Hypothalamus (tissue), 51 donors: ENCODE measurements around the gene MED22.
"Not testable (repeated sequence)": the region's sequence is repeated elsewhere in the genome, so short reads cannot be mapped to it uniquely, and the experiment has no call there.

ENCODE experiments used
- DNase-seq, 51 donors: peaks; one replicate each; lab custom pipeline; 2025; lab: John Stamatoyannopoulos, UW

Gene MED22

GRCh38 chr9:133309608-133310007, 38.3 kb downstream of the MED22 start:
- DNase-seq: no peak

- no peak for DNase-seq
Observed at GRCh38 chr9:133307301-133307700, 40.6 kb downstream of the MED22 start.

GRCh38 chr9:133306242-133307204, 41.4 kb downstream of the MED22 start:
- no peak for DNase-seq

GRCh38 chr9:133305731-133306130, 42.2 kb downstream of the MED22 start:
- DNase-seq: no peak

- DNase-seq: no peak
Observed at GRCh38 chr9:133304477-133305377, 43.2 kb downstream of the MED22 start.

- no peak for DNase-seq
Observed at GRCh38 chr9:133304158-133304470, 43.8 kb downstream of the MED22 start.

- no peak for DNase-seq
Observed at GRCh38 chr9:133303266-133304157, 44.4 kb downstream of the MED22 start.

- no peak for DNase-seq
Observed at GRCh38 chr9:133301253-133302230, 46.4 kb downstream of the MED22 start.

- not testable (repeated sequence) for DNase-seq
Observed at GRCh38 chr9:133299996-133300395, 47.9 kb downstream of the MED22 start.

- no peak for DNase-seq
Observed at GRCh38 chr9:133294257-133294656, 53.7 kb downstream of the MED22 start.

- no peak for DNase-seq
Observed at GRCh38 chr9:133290751-133291302, 57.1 kb downstream of the MED22 start.
